Hepatocyte (in vitro differentiated cells): ENCODE results near the gene TMEM176A. TPM values are rescaled to one million over a fixed set of nuclear protein-coding genes. Genes with fewer than 3 reads are reported as not detected.

ENCODE experiments used
- DNase-seq: peaks from one replicate; pipeline ENCODE4 v3.0.0-alpha.2; 2016; ENCODE audit warnings: low spot score
- H2AFZ ChIP-seq: fragments of 200-600 bp; sonication (generic); 2 replicates; pipeline ENCODE4 v1.6.0; 2016; ENCODE audit warnings: antibody characterized with exemption, mild to moderate bottlenecking
- H3K27ac ChIP-seq: fragments of 200-600 bp; sonication (generic); 2 replicates; pipeline ENCODE4 v1.5.1; 2016; ENCODE audit warnings: mild to moderate bottlenecking
- H3K27me3 ChIP-seq: fragments of 200-600 bp; sonication (generic); 2 replicates; pipeline ENCODE4 v1.6.1; 2016
- H3K36me3 ChIP-seq: fragments of 200-600 bp; sonication (generic); replicated peaks from 2 replicates; pipeline ENCODE4 v1.5.1; 2016; ENCODE audit warnings: low read depth; ENCODE audit not compliant: insufficient read depth
- H3K4me1 ChIP-seq: fragments of 200-600 bp; sonication (generic); 2 replicates; pipeline ENCODE4 v1.5.1; 2016; ENCODE audit warnings: mild to moderate bottlenecking, moderate library complexity; ENCODE audit not compliant: insufficient read depth
- H3K4me2 ChIP-seq: fragments of 200-600 bp; sonication (generic); 2 replicates; pipeline ENCODE4 v1.6.0; 2016
- H3K4me3 ChIP-seq: fragments of 200-600 bp; sonication (generic); 2 replicates; pipeline ENCODE4 v1.5.1; 2016; ENCODE audit warnings: mild to moderate bottlenecking
- H3K79me2 ChIP-seq: fragments of 200-600 bp; sonication (generic); 2 replicates; pipeline ENCODE4 v1.6.0; 2017; ENCODE audit warnings: mild to moderate bottlenecking
- H3K9me2 ChIP-seq: fragments of 200-600 bp; sonication (generic); replicated peaks from 2 replicates; pipeline ENCODE4 v1.6.0; 2017; ENCODE audit warnings: mild to moderate bottlenecking; ENCODE audit not compliant: insufficient read depth
- H3K9me3 ChIP-seq: fragments of 200-600 bp; sonication (generic); 2 replicates; pipeline ENCODE4 v1.5.1; 2016; ENCODE audit warnings: low read depth, mild to moderate bottlenecking
- H4K20me1 ChIP-seq: fragments of 200-600 bp; sonication (generic); 2 replicates; pipeline ENCODE4 v1.6.0; 2016; ENCODE audit warnings: mild to moderate bottlenecking; ENCODE audit not compliant: insufficient read depth, poor library complexity, severe bottlenecking
- EZH2 ChIP-seq: fragments of 200-600 bp; sonication (generic); IDR thresholded peaks from 2 replicates; pipeline ENCODE4 v1.6.1; 2016; ENCODE audit warnings: antibody characterized with exemption, mild to moderate bottlenecking, borderline replicate concordance
- EZH2phosphoT487 ChIP-seq: fragments of 200-600 bp; sonication (generic); IDR thresholded peaks from one replicate; pipeline ENCODE4 v1.6.1; 2018; ENCODE audit warnings: antibody characterized with exemption, mild to moderate bottlenecking, low read depth, moderate library complexity; ENCODE audit not compliant: unreplicated experiment, severe bottlenecking
- WGBS: methylation state at CpG from one replicate; pipeline ENCODE4 v1.1.6; 2016; ENCODE audit warnings: low lambda C conversion rate; ENCODE audit errors: missing lambda C conversion rate; 5-methylcytosine and 5-hydroxymethylcytosine counted together
- polyA plus RNA-seq: library from polyadenylated mRNA; unstranded; fragments of >200 nt; fragmentation: Nextera tagmentation; extraction: Ambion mirVana; gene quantifications from 2 replicates; pipeline ENCODE4 v1.2.1, GENCODE V29; 2016
- total RNA-seq: library from RNA; depleted of rRNA; stranded (reverse); fragments of >200 nt; gene quantifications from 2 replicates; pipeline ENCODE4 v1.2.3, GENCODE V29; 2014
- TF ChIP-seq, protein P1 (sequence below): fragments of 200-600 bp; sonication (generic); IDR thresholded peaks from 2 replicates; pipeline ENCODE4 v1.5.1; 2016; ENCODE audit warnings: antibody characterized with exemption, mild to moderate bottlenecking; ENCODE audit not compliant: poor library complexity

Gene TMEM176A
- total and polyA plus RNA-seq, 2 experiments from 2014 or later: 202 to 343 TPM

DNA sequence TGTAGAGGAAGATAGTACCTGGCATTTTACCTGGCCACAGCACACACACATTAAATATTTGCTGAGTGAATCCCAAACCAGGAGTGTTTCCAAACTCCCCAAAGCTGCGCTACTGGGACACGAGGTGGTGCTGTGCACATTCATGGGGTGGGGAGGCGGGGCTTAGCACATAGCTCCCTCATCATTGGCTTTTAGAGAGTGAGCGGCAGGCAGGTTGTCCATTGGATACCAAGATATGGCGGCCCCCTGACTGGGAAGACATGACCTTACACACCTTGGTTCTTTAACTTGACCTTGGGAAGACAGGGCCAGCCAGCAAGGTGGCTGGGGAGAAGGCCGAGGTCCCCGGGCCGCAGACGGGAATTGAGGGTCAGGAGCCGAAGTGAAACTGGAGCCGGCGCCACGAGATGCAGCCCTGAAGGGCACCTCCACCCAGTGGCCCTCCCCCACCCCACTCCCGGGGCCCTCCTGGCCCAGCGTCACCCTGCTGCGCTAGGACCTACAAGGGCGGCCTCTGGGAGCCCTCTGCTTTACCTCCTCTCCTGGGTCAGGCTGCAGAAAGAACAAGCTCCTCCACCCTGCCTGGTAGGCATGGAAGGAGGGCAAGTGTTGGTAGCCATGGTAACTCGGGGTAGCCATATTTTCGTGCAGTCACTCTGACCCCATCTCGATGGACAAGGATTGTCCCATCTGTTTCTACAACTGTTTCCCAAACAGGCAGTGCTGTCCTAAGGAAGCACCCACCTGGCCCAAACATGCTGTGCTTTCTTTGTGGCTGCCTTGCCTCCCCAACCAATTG is 24.0 kb downstream of the TMEM176A start:
- Histone ChIP-seq H3K27ac (no peak overlapping the region), H3K9me2 (no peaks in the 10 kb centered on the region), H3K36me3 (no peaks in the 10 kb centered on the region), H2AFZ (no peak overlapping the region), H3K4me2 (no peak overlapping the region), H3K4me1 (no peaks in the 10 kb centered on the region), H3K79me2 (no peaks in the 10 kb centered on the region), H3K4me3 (no peak overlapping the region), H3K9me3 (no peaks in the 10 kb centered on the region), H3K27me3 (no peaks in the 10 kb centered on the region), H4K20me1 (no peaks in the 10 kb centered on the region)
- no peak for DNase-seq
- TF ChIP-seq EZH2 (no peak), EZH2phosphoT487 (no peak)
- TF ChIP-seq, protein P1, sequence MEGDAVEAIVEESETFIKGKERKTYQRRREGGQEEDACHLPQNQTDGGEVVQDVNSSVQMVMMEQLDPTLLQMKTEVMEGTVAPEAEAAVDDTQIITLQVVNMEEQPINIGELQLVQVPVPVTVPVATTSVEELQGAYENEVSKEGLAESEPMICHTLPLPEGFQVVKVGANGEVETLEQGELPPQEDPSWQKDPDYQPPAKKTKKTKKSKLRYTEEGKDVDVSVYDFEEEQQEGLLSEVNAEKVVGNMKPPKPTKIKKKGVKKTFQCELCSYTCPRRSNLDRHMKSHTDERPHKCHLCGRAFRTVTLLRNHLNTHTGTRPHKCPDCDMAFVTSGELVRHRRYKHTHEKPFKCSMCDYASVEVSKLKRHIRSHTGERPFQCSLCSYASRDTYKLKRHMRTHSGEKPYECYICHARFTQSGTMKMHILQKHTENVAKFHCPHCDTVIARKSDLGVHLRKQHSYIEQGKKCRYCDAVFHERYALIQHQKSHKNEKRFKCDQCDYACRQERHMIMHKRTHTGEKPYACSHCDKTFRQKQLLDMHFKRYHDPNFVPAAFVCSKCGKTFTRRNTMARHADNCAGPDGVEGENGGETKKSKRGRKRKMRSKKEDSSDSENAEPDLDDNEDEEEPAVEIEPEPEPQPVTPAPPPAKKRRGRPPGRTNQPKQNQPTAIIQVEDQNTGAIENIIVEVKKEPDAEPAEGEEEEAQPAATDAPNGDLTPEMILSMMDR: no peak
- WGBS: 92% methylated on average over 17 of the region's 20 CpGs

DNA sequence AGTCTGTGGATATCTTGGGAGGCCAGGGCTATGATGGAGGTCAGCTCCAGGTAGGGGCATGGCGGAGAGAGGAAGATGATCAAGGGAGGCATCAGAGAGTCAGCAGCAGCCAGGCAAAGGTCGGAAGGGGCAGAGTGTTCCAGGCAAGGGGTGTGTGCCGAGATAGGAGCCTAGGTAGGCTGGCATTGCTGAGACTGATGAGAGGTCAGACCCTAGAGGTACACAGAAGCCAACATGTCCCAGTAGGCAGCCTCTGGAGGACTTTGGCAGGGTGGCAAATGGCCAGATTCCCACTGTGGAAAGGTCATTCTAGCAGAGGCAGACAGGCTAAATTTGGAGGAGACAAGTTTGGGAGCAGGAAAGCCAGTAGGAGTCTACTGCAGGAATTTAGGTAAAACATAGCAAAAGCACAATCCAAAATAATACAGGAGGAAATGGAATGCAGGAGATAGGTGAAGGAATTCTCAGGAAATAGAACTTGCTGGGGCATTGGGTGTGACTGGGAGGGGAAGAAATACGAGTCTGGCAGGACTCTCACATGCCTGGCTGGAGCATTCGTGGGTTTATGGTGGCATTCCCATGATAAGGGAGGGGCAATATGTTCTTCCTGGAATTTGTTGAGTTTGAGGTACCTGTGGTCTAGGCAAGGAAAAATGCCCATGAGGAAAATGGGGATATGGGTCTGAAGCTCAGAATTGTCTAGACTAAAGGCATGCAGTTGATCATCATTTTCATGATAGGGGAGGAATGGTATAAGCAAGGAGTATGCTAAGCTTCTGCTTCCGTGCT is 25.7 kb downstream of the TMEM176A start:
- no peaks in the 10 kb centered on the region for H3K9me3 ChIP-seq
- WGBS: 71% methylated on average over 6 of the region's 6 CpGs
- H4K20me1 ChIP-seq: no peaks in the 10 kb centered on the region
- TF ChIP-seq, protein P1: no peak
- TF ChIP-seq EZH2: no peak
- no peak for TF ChIP-seq EZH2phosphoT487
- H3K27me3 ChIP-seq: no peaks in the 10 kb centered on the region
- no peak overlapping the region for H3K27ac ChIP-seq
- no peak overlapping the region for H3K4me3 ChIP-seq
- no peak for DNase-seq
- H3K36me3 ChIP-seq: no peaks in the 10 kb centered on the region
- H3K4me2 ChIP-seq: no peak overlapping the region
- H3K79me2 ChIP-seq: no peaks in the 10 kb centered on the region
- H3K9me2 ChIP-seq: no peaks in the 10 kb centered on the region
- no peak overlapping the region for H2AFZ ChIP-seq
- no peaks in the 10 kb centered on the region for H3K4me1 ChIP-seq

DNA sequence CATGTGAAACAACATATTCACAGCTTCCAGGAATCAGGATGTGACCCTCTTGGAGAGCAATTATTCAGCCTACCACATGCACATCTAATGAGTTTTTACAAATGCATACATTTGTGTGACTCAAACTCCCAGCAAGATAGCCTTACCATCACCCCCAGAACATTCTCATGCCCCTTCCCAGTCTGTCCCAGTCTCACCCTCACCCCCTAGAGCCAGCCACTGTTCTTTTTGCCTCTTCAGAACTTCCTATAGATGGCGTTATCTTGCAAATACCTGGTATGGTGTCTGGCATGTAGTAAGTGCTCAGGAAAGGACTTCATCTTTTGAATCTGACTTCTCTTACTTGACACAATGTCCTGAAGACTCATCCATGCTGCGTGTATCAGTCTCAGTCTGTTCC is 27.8 kb downstream of the TMEM176A start:
- Histone ChIP-seq H3K27ac (no peak overlapping the region), H2AFZ (no peak overlapping the region), H3K9me2 (no peaks in the 10 kb centered on the region), H3K79me2 (no peaks in the 10 kb centered on the region), H3K27me3 (no peaks in the 10 kb centered on the region), H3K4me3 (no peak overlapping the region), H3K9me3 (no peaks in the 10 kb centered on the region), H3K4me2 (no peak overlapping the region), H3K36me3 (no peaks in the 10 kb centered on the region), H3K4me1 (no peaks in the 10 kb centered on the region), H4K20me1 (no peaks in the 10 kb centered on the region)
- no peak for DNase-seq
- TF ChIP-seq EZH2 (no peak), EZH2phosphoT487 (no peak)
- TF ChIP-seq, protein P1: no peak
- WGBS: 86% methylated on average over 2 of the region's 2 CpGs
